H1 (cell line): ENCODE results near the gene PARD3.

Experiments used
- CREB1 ChIP-seq: IDR thresholded peaks from 2 replicates; pipeline ENCODE4 v1.6.1; 2012; ENCODE audit warnings: inconsistent platforms
- POLR2AphosphoS5 ChIP-seq: IDR thresholded peaks from 2 replicates; pipeline ENCODE4 v1.6.1; 2011; ENCODE audit warnings: low read depth, low read length
- TF ChIP-seq, protein P1 (sequence below): IDR thresholded peaks from 2 replicates; pipeline ENCODE4 v1.6.1; 2012; ENCODE audit warnings: inconsistent platforms
- TF ChIP-seq, protein P2 (sequence below), 3 experiments: IDR thresholded peaks; 1 replicate in 2 of 3; 2 replicates in 1 of 3; pipeline versions ENCODE4 v1.5.1 to v1.6.1; 2011; ENCODE audit warnings: low read length in 3 of 3, mild to moderate bottlenecking in 3 of 3, inconsistent platforms in 2 of 3, low read depth in 1 of 3, moderate library complexity in 1 of 3; ENCODE audit not compliant: insufficient read depth in 1 of 3; ENCODE audit errors: control extremely low read depth in 1 of 3

DNA sequence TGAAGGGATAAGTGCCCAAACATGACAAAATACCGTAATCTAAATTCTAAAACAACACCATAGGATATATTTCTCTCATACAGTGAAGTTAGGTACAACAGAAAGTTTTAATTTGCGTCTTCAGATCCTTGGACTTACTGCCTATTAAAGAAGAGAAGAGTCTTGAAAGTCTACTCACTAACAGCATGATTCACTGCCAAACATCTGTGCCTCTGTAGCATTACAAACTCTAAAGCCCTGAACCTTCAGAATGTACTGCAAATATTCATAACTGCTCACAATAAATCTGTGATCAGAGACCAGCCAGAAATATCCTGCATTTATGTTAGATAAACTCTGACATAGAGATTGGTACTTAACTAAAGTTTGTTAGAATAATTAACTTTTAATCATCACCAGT is 365.3 kb downstream of the PARD3 start:
- TF ChIP-seq, protein P1, sequence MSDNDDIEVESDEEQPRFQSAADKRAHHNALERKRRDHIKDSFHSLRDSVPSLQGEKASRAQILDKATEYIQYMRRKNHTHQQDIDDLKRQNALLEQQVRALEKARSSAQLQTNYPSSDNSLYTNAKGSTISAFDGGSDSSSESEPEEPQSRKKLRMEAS = no peak
- TF ChIP-seq, protein P2, sequence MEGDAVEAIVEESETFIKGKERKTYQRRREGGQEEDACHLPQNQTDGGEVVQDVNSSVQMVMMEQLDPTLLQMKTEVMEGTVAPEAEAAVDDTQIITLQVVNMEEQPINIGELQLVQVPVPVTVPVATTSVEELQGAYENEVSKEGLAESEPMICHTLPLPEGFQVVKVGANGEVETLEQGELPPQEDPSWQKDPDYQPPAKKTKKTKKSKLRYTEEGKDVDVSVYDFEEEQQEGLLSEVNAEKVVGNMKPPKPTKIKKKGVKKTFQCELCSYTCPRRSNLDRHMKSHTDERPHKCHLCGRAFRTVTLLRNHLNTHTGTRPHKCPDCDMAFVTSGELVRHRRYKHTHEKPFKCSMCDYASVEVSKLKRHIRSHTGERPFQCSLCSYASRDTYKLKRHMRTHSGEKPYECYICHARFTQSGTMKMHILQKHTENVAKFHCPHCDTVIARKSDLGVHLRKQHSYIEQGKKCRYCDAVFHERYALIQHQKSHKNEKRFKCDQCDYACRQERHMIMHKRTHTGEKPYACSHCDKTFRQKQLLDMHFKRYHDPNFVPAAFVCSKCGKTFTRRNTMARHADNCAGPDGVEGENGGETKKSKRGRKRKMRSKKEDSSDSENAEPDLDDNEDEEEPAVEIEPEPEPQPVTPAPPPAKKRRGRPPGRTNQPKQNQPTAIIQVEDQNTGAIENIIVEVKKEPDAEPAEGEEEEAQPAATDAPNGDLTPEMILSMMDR (IDR thresholded peaks at IDR 0.05; ENCODE audit: control extremely low read depth in 1 of 3, insufficient read depth in 1 of 3, low read depth in 1 of 3, low read length in 3 of 3) = no peak
- TF ChIP-seq CREB1 (no peak), POLR2AphosphoS5 (no peak)
